Measurements from ENCODE around the gene CORO1A.

CORO1A gene

DNA sequence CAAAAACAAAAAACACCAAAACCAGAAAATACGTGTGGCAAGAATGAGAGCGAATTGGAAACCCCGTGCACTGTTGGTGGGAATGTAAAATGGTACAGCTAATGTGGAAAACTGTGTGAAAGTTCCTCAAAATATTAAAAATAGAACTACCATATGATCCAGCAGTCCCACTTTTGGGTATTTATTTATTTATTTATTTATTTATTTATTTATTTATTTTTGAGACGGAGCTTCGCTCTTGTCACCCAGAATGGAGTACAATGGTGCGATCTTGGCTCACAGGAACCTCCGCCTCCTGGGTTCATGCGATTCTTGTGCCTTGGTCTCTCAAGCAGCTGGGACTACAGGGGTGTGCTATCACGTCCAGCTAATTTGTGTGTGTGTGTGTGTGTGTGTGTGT lies 30.9 kb upstream of the CORO1A start:
- H3K9ac ChIP-seq (ENCODE audit: low read length), result no peak overlapping the region
- no peak overlapping the region for H3K27ac ChIP-seq (ENCODE audit: low read depth, low read length, poor library complexity, severe bottlenecking)
- H3K9me3 ChIP-seq (ENCODE audit: low read length), result 0 out of 2 replicates have a peak, but pooled peaks cover 6% of the 10 kb centered on the region
- H3K79me2 ChIP-seq (ENCODE audit: insufficient read depth, low read length), result no peaks in the 10 kb centered on the region
- no peaks in the 10 kb centered on the region for H3K4me1 ChIP-seq (ENCODE audit: insufficient read depth, low read length, severe bottlenecking)
- H3K9me2 ChIP-seq (ENCODE audit: low read depth, low read length), result no peaks in the 10 kb centered on the region
- no peak for TF ChIP-seq CTCF (IDR thresholded peaks at IDR 0.05; ENCODE audit: low read length)
- no peak for TF ChIP-seq EZH2 (IDR thresholded peaks at IDR 0.05; ENCODE audit: borderline replicate concordance, low read length)
- no peaks in the 10 kb centered on the region for H3K36me3 ChIP-seq (ENCODE audit: insufficient read depth, low read length)
- no peak overlapping the region for H3K4me2 ChIP-seq (ENCODE audit: low read length)
- no peaks in the 10 kb centered on the region for H4K20me1 ChIP-seq (ENCODE audit: insufficient read depth, low read length)
- no peak overlapping the region for H2AFZ ChIP-seq (ENCODE audit: low read length)
- no peaks in the 10 kb centered on the region for H3K27me3 ChIP-seq (ENCODE audit: insufficient read depth, low read length)
- no peak overlapping the region for H3K4me3 ChIP-seq (ENCODE audit: low read depth, low read length, poor library complexity, severe bottlenecking)
- no peaks in the 10 kb centered on the region for H3F3A ChIP-seq (ENCODE audit: insufficient read depth, low read length)

DNA sequence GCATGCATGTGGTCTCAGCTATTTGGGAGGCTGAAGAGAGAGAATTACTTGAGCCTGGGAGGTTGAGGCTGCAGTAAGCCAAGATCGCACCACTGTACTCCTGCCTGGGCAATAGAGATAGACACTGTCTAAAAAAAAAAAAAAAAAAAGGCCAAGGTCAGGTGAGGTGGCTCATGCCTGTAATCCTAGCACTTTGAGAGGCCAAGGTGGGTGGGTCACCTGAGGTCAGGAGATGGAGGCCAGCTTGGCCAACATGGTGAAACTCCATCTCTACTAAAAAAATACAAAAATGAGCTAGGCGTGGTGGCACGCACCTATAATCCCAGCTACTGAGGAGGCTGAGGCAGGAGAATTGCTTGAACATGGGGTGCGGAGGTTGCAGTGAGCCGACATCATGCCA lies 28.2 kb upstream of the CORO1A start:
- Histone ChIP-seq H3K79me2 (ENCODE audit: insufficient read depth, low read length) (no peaks in the 10 kb centered on the region), H3K27ac (ENCODE audit: low read depth, low read length, poor library complexity, severe bottlenecking) (no peak overlapping the region), H4K20me1 (ENCODE audit: insufficient read depth, low read length) (no peaks in the 10 kb centered on the region), H3F3A (ENCODE audit: insufficient read depth, low read length) (no peaks in the 10 kb centered on the region), H3K27me3 (ENCODE audit: insufficient read depth, low read length) (no peaks in the 10 kb centered on the region), H3K36me3 (ENCODE audit: insufficient read depth, low read length) (no peaks in the 10 kb centered on the region), H3K4me2 (ENCODE audit: low read length) (no peak overlapping the region), H3K4me1 (ENCODE audit: insufficient read depth, low read length, severe bottlenecking) (peaks cover 6% of the 10 kb centered on the region), H3K9me3 (ENCODE audit: low read length) (no peaks in the 10 kb centered on the region), H3K4me3 (ENCODE audit: low read depth, low read length, poor library complexity, severe bottlenecking) (no peak overlapping the region), H3K9ac (ENCODE audit: low read length) (no peak overlapping the region), H3K9me2 (ENCODE audit: low read depth, low read length) (no peaks in the 10 kb centered on the region), H2AFZ (ENCODE audit: low read length) (no peak overlapping the region)
- TF ChIP-seq CTCF (IDR thresholded peaks at IDR 0.05; ENCODE audit: low read length), result no peak
- no peak for TF ChIP-seq EZH2 (IDR thresholded peaks at IDR 0.05; ENCODE audit: borderline replicate concordance, low read length)

DNA sequence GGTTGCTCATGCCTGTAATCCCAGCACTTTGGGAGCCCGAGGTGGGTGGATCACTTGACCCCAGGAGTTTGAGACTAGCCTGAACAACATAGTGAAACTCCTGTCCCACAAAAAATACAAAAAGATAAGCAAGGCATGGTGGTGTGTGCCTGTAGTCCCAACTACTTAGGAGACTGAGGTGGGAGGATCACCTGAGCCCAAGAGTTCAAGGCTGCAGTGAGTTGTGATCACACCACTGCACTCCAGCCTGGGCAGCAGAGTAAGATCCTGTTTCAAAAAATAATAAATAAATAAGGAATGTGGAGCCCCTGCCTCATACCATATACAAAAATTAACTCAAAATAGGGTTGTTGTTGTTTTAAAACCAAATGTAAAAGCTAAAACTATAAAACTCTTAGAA lies 26.2 kb upstream of the CORO1A start:
- Histone ChIP-seq H3K36me3 (ENCODE audit: insufficient read depth, low read length) (no peaks in the 10 kb centered on the region), H3K9me2 (ENCODE audit: low read depth, low read length) (no peaks in the 10 kb centered on the region), H3K27ac (ENCODE audit: low read depth, low read length, poor library complexity, severe bottlenecking) (no peak overlapping the region), H3K9me3 (ENCODE audit: low read length) (no peaks in the 10 kb centered on the region), H3K27me3 (ENCODE audit: insufficient read depth, low read length) (no peaks in the 10 kb centered on the region), H3K4me1 (ENCODE audit: insufficient read depth, low read length, severe bottlenecking) (peaks cover 6% of the 10 kb centered on the region), H3F3A (ENCODE audit: insufficient read depth, low read length) (no peaks in the 10 kb centered on the region), H3K79me2 (ENCODE audit: insufficient read depth, low read length) (no peaks in the 10 kb centered on the region), H4K20me1 (ENCODE audit: insufficient read depth, low read length) (no peaks in the 10 kb centered on the region), H2AFZ (ENCODE audit: low read length) (no peak overlapping the region), H3K4me2 (ENCODE audit: low read length) (no peak overlapping the region), H3K4me3 (ENCODE audit: low read depth, low read length, poor library complexity, severe bottlenecking) (no peak overlapping the region), H3K9ac (ENCODE audit: low read length) (no peak overlapping the region)
- no peak for TF ChIP-seq EZH2 (IDR thresholded peaks at IDR 0.05; ENCODE audit: borderline replicate concordance, low read length)
- TF ChIP-seq CTCF (IDR thresholded peaks at IDR 0.05; ENCODE audit: low read length), result no peak
